Muscle of leg (tissue), 11 donors: ENCODE measurements around the gene MYO9A. TPM values are rescaled to one million over a fixed set of nuclear protein-coding genes. Genes with fewer than 3 reads are reported as not detected.
"Not testable (repeated sequence)": the region's sequence is repeated elsewhere in the genome, so short reads cannot be mapped to it uniquely, and the experiment has no call there.

Experiments
- DNase-seq: peaks from one replicate; pipeline ENCODE4 v3.0.0; 2013
- H3K27ac ChIP-seq: one replicate; pipeline ENCODE4 v1.5.1; 2013; ENCODE audit warnings: mild to moderate bottlenecking, low read length, control low read depth
- H3K27me3 ChIP-seq: one replicate; pipeline ENCODE4 v1.6.1; 2013; ENCODE audit warnings: low read length; ENCODE audit not compliant: control insufficient read depth, insufficient read depth
- H3K36me3 ChIP-seq: one replicate; pipeline ENCODE4 v1.6.1; 2013; ENCODE audit warnings: low read length; ENCODE audit not compliant: control insufficient read depth, insufficient read depth
- H3K4me1 ChIP-seq: one replicate; pipeline ENCODE4 v1.6.1; 2013; ENCODE audit warnings: low read length; ENCODE audit not compliant: control insufficient read depth, insufficient read depth
- H3K4me3 ChIP-seq: one replicate; pipeline ENCODE4 v1.5.1; 2013; ENCODE audit warnings: low read length, control low read depth
- H3K9me3 ChIP-seq: replicated peaks from 2 replicates; pipeline ENCODE4 v1.6.1; 2013; ENCODE audit warnings: low read depth, low read length; ENCODE audit not compliant: control insufficient read depth
- WGBS: methylation state at CpG from one replicate; pipeline ENCODE4 v1.1.5; 2013; ENCODE audit warnings: missing lambda C conversion rate; ENCODE audit not compliant: insufficient coverage; 5-methylcytosine and 5-hydroxymethylcytosine counted together
- polyA plus RNA-seq, 8 donors: library from polyadenylated mRNA; unstranded; fragments of 120-200 nt; gene quantifications; one replicate each; pipeline versions ENCODE4 v1.2.1 to v1.2.3, GENCODE V29; 2013; ENCODE audit warnings: inconsistent platforms in 1 of 8, low replicate concordance in 1 of 8; ENCODE audit not compliant: insufficient read length in 8 of 8, insufficient read depth in 1 of 8
- total RNA-seq: library from RNA; stranded (reverse); fragments of 120-200 nt; gene quantifications from one replicate; pipeline ENCODE4 v1.2.4, GENCODE V29; 2013

MYO9A gene
- total and polyA plus RNA-seq, 9 donors, result 18.6 to 63.8 (median 28.1) TPM

- under 1% methylated on average over 21 of the region's 24 CpGs for WGBS
- peak overlapping the region; percentile 79 for H3K4me3 ChIP-seq
- H3K9me3 ChIP-seq, result no peaks in the 10 kb centered on the region
- peak; percentile 65 for DNase-seq
- no peaks in the 10 kb centered on the region for H3K27me3 ChIP-seq
- peak overlapping the region; percentile 94 for H3K27ac ChIP-seq
- H3K4me1 ChIP-seq, result peaks cover 8% of the 10 kb centered on the region
- H3K36me3 ChIP-seq, result no peaks in the 10 kb centered on the region
Observed at GRCh38 chr15:72116731-72117485, 1.0 kb downstream of the MYO9A start.

GRCh38 chr15:72113347-72114031, 4.5 kb downstream of the MYO9A start:
- H3K36me3 ChIP-seq, result no peaks in the 10 kb centered on the region
- no peak for DNase-seq
- no peaks in the 10 kb centered on the region for H3K9me3 ChIP-seq
- H3K4me1 ChIP-seq, result peaks cover 11% of the 10 kb centered on the region
- H3K27me3 ChIP-seq, result no peaks in the 10 kb centered on the region
- H3K27ac ChIP-seq, result peak overlapping the region; percentile 81
- H3K4me3 ChIP-seq, result no peak overlapping the region
- WGBS, result 56% methylated on average over 3 of the region's 4 CpGs

- H3K27ac ChIP-seq, result peak overlapping the region; percentile 81
Observed at GRCh38 chr15:72112805-72113204, 5.1 kb downstream of the MYO9A start.

GRCh38 chr15:72112116-72112515, 5.8 kb downstream of the MYO9A start:
- peak; percentile 86 for DNase-seq
- WGBS, result no CpG with 5 or more reads among the region's 2 CpGs
- Histone ChIP-seq H3K36me3 (no peaks in the 10 kb centered on the region), H3K27ac (peak overlapping the region; percentile 81), H3K4me1 (peaks cover 13% of the 10 kb centered on the region), H3K9me3 (no peaks in the 10 kb centered on the region), H3K4me3 (no peak overlapping the region), H3K27me3 (no peaks in the 10 kb centered on the region)

More at GRCh38 chr15:72112805-72113204, 5.1 kb downstream of the MYO9A start:
- Histone ChIP-seq H3K9me3 (no peaks in the 10 kb centered on the region), H3K4me1 (peaks cover 11% of the 10 kb centered on the region), H3K4me3 (no peak overlapping the region), H3K27me3 (no peaks in the 10 kb centered on the region), H3K36me3 (no peaks in the 10 kb centered on the region)
- no peak for DNase-seq

GRCh38 chr15:72110355-72110754, 7.6 kb downstream of the MYO9A start:
- no CpG with 5 or more reads among the region's 3 CpGs for WGBS
- H3K36me3 ChIP-seq, result no peaks in the 10 kb centered on the region
- no peaks in the 10 kb centered on the region for H3K27me3 ChIP-seq
- no peak for DNase-seq
- no peak overlapping the region for H3K4me3 ChIP-seq
- peaks cover 14% of the 10 kb centered on the region for H3K4me1 ChIP-seq
- H3K27ac ChIP-seq, result no peak overlapping the region
- H3K9me3 ChIP-seq, result no peaks in the 10 kb centered on the region

- DNase-seq, result no peak
- Histone ChIP-seq H3K27ac (no peak overlapping the region), H3K27me3 (no peaks in the 10 kb centered on the region), H3K36me3 (no peaks in the 10 kb centered on the region), H3K4me3 (no peak overlapping the region), H3K9me3 (no peaks in the 10 kb centered on the region), H3K4me1 (peaks cover 3% of the 10 kb centered on the region)
- WGBS, result 80% methylated on average over 1 of the region's 2 CpGs
Observed at GRCh38 chr15:72106068-72106467, 11.9 kb downstream of the MYO9A start.

- Histone ChIP-seq H3K4me1 (peaks cover 3% of the 10 kb centered on the region), H3K27ac (no peak overlapping the region), H3K9me3 (no peaks in the 10 kb centered on the region), H3K4me3 (no peak overlapping the region), H3K27me3 (no peaks in the 10 kb centered on the region), H3K36me3 (no peaks in the 10 kb centered on the region)
- no peak for DNase-seq
- 100% methylated on average over 3 of the region's 3 CpGs for WGBS
Observed at GRCh38 chr15:72105111-72105510, 12.8 kb downstream of the MYO9A start.

GRCh38 chr15:72100551-72100950, 17.4 kb downstream of the MYO9A start:
- no CpG with 5 or more reads among the region's 33 CpGs for WGBS
- not testable (repeated sequence) for H3K4me1 ChIP-seq, DNase-seq, H3K27me3 ChIP-seq, H3K9me3 ChIP-seq, H3K36me3 ChIP-seq, H3K4me3 ChIP-seq, H3K27ac ChIP-seq

- Histone ChIP-seq H3K27me3 (no peaks in the 10 kb centered on the region), H3K36me3 (peaks cover 4% of the 10 kb centered on the region), H3K4me3 (no peak overlapping the region), H3K27ac (no peak overlapping the region), H3K4me1 (no peaks in the 10 kb centered on the region), H3K9me3 (peaks cover 6% of the 10 kb centered on the region)
- 95% methylated on average over 2 of the region's 4 CpGs for WGBS
- DNase-seq, result no peak
Observed at GRCh38 chr15:72099155-72099554, 18.8 kb downstream of the MYO9A start.

- no peak overlapping the region for H3K27ac ChIP-seq
- no peaks in the 10 kb centered on the region for H3K27me3 ChIP-seq
- peaks cover 6% of the 10 kb centered on the region for H3K9me3 ChIP-seq
Observed at GRCh38 chr15:72098040-72098439, 19.9 kb downstream of the MYO9A start.

More at GRCh38 chr15:72098040-72098439, 19.9 kb downstream of the MYO9A start:
- DNase-seq, result no peak
- H3K4me1 ChIP-seq, result no peaks in the 10 kb centered on the region
- no peak overlapping the region for H3K4me3 ChIP-seq
- H3K36me3 ChIP-seq, result peaks cover 4% of the 10 kb centered on the region
